ENCODE measurements around the gene PMFBP1. TPM values are rescaled to one million over a fixed set of nuclear protein-coding genes. Genes with fewer than 3 reads are reported as not detected.
A peak's percentile ranks its signal among the peaks of the same experiment; 100 is the strongest.

Gene PMFBP1
- total RNA-seq, 2 donors from 2014 or later = 2.1 to 3.9 TPM

DNA sequence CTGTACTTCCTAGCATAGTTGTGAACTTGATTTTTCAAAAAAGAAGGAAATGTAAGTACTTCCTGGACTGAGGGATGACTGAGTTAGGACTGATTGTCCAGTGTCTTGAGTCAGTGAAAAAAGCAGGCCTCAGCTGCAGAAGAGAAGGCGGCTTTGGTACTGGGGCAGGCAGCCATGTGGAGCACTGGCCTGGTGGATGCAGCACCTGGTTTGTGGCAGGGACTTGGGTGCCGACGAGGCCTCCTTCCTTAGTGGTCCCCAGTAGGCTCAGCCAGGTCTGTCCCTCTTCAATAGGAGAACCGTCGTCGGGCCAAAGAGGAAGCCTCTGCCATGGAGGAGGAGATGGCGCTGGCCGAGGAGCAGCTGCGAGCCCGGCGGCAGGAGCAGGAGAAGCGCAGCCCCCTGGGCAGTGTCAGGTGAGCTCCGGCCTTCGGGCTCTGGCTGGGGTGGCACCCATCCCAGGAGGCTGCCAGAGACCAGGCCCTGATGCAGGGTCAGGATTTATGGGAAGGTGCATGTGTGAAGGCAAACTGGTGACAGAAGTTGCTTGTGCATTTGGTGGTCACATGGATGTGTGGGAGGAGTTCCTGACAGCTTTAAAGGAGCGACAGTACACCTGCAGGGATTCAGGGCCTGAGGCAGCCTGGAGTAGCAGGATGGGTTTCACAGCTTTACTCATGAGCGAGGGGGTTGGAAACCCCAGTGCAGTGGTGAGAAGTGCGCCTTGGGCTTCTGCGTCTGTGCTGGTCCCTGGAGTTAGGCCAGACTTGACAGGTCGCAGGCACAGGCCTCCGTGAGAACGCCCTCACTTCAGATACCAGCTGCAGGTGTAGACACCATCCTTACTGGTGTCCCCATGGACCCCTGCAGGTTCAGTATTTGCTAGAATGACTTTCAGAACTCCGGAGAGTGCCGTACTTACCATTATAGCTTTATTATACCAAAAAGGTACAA, 61.0 kb downstream of the PMFBP1 start:
- Mint-ChIP-seq H3K36me3 (ENCODE audit: low read depth) (peaks cover 75% of the 10 kb centered on the region), H3K27me3 (no peaks in the 10 kb centered on the region), H3K4me3 (no peak overlapping the region), H3K27ac (no peak overlapping the region), H3K4me1 (peaks cover 4% of the 10 kb centered on the region), H3K9me3 (no peaks in the 10 kb centered on the region)
- ATAC-seq (replicated peaks) = no peak

DNA sequence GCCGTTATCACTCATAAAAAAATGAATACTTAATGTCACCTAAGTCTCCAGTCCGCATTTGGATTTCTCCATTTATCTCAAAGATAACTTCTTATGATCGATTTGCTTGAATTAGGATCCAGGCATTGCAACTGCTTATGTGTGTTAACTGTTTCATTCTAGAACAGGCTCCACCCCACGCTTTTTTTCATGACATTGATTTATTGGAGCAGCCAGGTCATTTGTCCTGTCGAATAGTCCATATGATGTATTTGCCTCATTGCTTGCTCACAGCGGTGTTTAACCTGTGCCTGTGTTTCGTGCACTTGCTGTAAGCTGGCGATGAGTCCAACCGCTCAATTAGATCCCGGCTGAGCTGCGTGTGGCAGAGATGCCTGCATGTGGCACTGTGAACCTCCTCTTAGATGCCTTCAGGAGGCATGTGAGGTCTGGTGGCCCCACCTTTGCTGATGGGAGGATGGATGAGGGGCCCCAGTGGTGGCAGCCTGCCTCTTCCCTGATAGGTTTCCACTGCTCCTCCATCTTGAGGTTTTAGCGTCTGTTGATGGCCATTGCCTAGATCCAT, 61.9 kb downstream of the PMFBP1 start:
- H3K4me3 Mint-ChIP-seq = no peak overlapping the region

DNA sequence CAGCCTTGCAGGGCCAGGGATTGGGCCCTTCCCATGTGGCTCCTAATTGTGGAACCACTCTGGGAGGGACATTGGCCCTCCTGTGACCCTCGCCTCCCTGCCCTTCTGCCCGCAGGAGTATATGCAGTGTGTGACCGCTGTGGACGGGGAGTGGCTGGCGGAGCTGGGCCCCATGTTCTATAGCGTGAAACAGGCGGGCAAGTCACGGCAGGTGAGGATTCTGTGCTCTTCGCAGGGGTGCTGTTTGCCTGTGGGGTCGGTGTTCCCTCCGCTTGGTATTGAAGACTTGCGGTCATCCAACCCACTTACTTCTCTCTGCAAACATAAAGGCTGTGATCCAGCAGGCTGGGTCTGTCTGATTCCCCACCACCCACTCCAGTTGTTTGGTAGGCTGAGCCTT, 62.7 kb downstream of the PMFBP1 start:
- no peak for ATAC-seq (replicated peaks)
- H3K27ac Mint-ChIP-seq = no peak overlapping the region
- peaks cover 4% of the 10 kb centered on the region for H3K4me1 Mint-ChIP-seq
- H3K4me3 Mint-ChIP-seq = no peak overlapping the region
- H3K9me3 Mint-ChIP-seq = no peaks in the 10 kb centered on the region
- peaks cover 92% of the 10 kb centered on the region for H3K36me3 Mint-ChIP-seq (ENCODE audit: low read depth)
- H3K27me3 Mint-ChIP-seq = no peaks in the 10 kb centered on the region

More for the DNA sequence above, 61.9 kb downstream of the PMFBP1 start:
- H3K27ac Mint-ChIP-seq = no peak overlapping the region
- H3K9me3 Mint-ChIP-seq = no peaks in the 10 kb centered on the region
- no peak for ATAC-seq (replicated peaks)
- peaks cover 84% of the 10 kb centered on the region for H3K36me3 Mint-ChIP-seq (ENCODE audit: low read depth)
- H3K4me1 Mint-ChIP-seq = peaks cover 4% of the 10 kb centered on the region
- no peaks in the 10 kb centered on the region for H3K27me3 Mint-ChIP-seq

DNA sequence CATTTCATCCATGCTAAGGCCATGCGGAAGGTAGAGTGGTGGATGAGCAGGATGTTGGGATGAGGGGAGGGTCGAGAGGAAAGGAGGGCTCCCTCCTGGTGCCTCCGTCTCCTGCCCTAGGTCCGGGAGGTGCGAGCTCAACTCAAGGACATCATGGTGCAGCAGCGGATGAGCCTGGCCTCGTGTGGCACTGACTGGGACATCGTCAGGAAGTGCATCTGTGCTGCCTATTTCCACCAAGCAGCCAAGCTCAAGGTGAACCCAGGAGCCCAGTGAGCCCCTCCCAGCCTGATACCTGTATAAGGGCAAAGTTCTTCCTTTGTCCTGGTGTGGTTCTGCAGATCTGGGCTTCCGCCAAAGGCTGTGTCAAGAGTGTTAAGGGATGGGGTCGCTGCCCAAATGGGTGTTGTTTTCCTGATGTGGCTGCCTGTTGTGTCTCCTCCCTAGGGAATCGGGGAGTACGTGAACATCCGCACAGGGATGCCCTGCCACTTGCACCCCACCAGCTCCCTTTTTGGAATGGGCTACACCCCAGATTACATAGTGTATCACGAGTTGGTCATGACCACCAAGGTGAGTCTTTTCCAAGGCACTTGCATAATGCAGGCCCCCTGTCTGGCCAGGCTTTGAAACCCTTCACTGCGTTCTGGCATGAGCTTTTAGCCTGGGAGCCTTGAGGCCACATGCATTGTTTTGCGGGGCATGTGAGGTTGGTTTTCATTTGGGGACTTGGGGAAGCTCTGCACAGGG, 63.4 kb downstream of the PMFBP1 start:
- no peak for ATAC-seq (replicated peaks)
- H3K9me3 Mint-ChIP-seq = no peaks in the 10 kb centered on the region
- no peak overlapping the region for H3K4me3 Mint-ChIP-seq
- H3K27ac Mint-ChIP-seq = no peak overlapping the region
- no peaks in the 10 kb centered on the region for H3K27me3 Mint-ChIP-seq
- H3K4me1 Mint-ChIP-seq = peaks cover 4% of the 10 kb centered on the region
- peaks cover 100% of the 10 kb centered on the region for H3K36me3 Mint-ChIP-seq (ENCODE audit: low read depth)

- no peak for ATAC-seq (replicated peaks)
- H3K36me3 Mint-ChIP-seq (ENCODE audit: low read depth) = peaks cover 100% of the 10 kb centered on the region
- peaks cover 4% of the 10 kb centered on the region for H3K4me1 Mint-ChIP-seq
- no peaks in the 10 kb centered on the region for H3K27me3 Mint-ChIP-seq
- no peak overlapping the region for H3K27ac Mint-ChIP-seq
- no peaks in the 10 kb centered on the region for H3K9me3 Mint-ChIP-seq
- H3K4me3 Mint-ChIP-seq = no peak overlapping the region
These were observed 64.6 kb downstream of the PMFBP1 start for GRCh38 chr16:72107371-72107770.

GRCh38 chr16:72105978-72106377, 66.0 kb downstream of the PMFBP1 start:
- Mint-ChIP-seq H3K9me3 (no peaks in the 10 kb centered on the region), H3K27me3 (no peaks in the 10 kb centered on the region), H3K27ac (no peak overlapping the region), H3K36me3 (ENCODE audit: low read depth) (peaks cover 100% of the 10 kb centered on the region), H3K4me3 (no peak overlapping the region), H3K4me1 (peaks cover 4% of the 10 kb centered on the region)
- ATAC-seq (replicated peaks) = no peak

- no peak overlapping the region for H3K27ac Mint-ChIP-seq
- H3K27me3 Mint-ChIP-seq = no peaks in the 10 kb centered on the region
- no peak overlapping the region for H3K4me3 Mint-ChIP-seq
- ATAC-seq (replicated peaks) = no peak
- H3K4me1 Mint-ChIP-seq = peaks cover 4% of the 10 kb centered on the region
- H3K9me3 Mint-ChIP-seq = no peaks in the 10 kb centered on the region
- peaks cover 100% of the 10 kb centered on the region for H3K36me3 Mint-ChIP-seq (ENCODE audit: low read depth)
These were observed 67.0 kb downstream of the PMFBP1 start for GRCh38 chr16:72104905-72105304.

- Mint-ChIP-seq H3K4me3 (no peak overlapping the region), H3K27ac (no peak overlapping the region), H3K4me1 (peaks cover 6% of the 10 kb centered on the region), H3K36me3 (ENCODE audit: low read depth) (peaks cover 100% of the 10 kb centered on the region), H3K9me3 (no peaks in the 10 kb centered on the region), H3K27me3 (no peaks in the 10 kb centered on the region)
- no peak for ATAC-seq (replicated peaks)
These were observed 70.8 kb downstream of the PMFBP1 start for GRCh38 chr16:72101195-72101594.

DNA sequence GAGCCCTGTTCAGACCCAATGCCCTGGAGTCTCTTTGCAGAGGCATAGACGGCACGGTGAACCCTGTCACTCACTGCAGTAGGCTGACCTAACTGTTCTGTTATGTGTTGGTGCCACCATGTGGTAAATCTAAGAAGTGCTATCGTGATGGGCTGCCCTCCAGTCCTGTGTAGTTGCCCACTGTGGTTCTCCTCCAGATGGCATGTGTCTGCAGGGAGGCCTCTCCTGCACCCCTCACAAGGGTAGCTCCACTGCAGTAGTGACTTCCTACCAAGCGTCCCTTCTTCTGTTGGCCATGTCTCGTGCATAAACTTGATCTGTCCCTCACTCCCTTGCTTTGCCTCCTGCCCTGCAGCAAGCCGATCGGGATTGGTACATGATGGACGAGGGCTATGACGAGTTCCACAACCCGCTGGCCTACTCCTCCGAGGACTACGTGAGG, 72.6 kb downstream of the PMFBP1 start:
- Mint-ChIP-seq H3K9me3 (no peaks in the 10 kb centered on the region), H3K36me3 (ENCODE audit: low read depth) (peaks cover 96% of the 10 kb centered on the region), H3K4me1 (peaks cover 21% of the 10 kb centered on the region), H3K4me3 (no peak overlapping the region), H3K27me3 (no peaks in the 10 kb centered on the region), H3K27ac (no peak overlapping the region)
- ATAC-seq (replicated peaks) = peak; percentile 78

GRCh38 chr16:72098936-72099335, 73.0 kb downstream of the PMFBP1 start:
- H3K9me3 Mint-ChIP-seq = no peaks in the 10 kb centered on the region
- H3K4me3 Mint-ChIP-seq = no peak overlapping the region
- no peak overlapping the region for H3K27ac Mint-ChIP-seq
- H3K4me1 Mint-ChIP-seq = peaks cover 21% of the 10 kb centered on the region
- H3K27me3 Mint-ChIP-seq = no peaks in the 10 kb centered on the region
- ATAC-seq (replicated peaks) = no peak
- H3K36me3 Mint-ChIP-seq (ENCODE audit: low read depth) = peaks cover 96% of the 10 kb centered on the region

DNA sequence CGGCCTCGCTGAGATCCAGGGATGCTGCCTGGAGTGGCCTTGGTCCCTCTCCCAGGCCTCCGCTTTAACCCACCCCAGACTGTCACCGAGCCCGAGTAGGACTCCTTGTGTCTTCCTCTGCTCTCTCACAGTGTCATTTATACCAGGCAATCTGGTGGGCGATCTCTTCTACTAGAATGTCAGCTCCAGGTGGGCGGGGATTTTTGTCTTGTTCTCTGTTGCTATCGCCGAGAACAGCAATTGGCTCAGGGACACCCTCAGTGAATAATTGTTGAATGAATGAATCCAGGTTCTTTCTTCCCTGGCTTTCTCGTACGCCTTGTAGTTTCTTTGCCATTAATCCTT, 77.7 kb downstream of the PMFBP1 start:
- Mint-ChIP-seq H3K4me3 (peak overlapping the region; percentile 99), H3K27me3 (no peaks in the 10 kb centered on the region), H3K36me3 (ENCODE audit: low read depth) (peaks cover 85% of the 10 kb centered on the region), H3K9me3 (no peaks in the 10 kb centered on the region), H3K4me1 (peaks cover 35% of the 10 kb centered on the region), H3K27ac (peak overlapping the region; percentile 98)
- ATAC-seq (replicated peaks) = no peak

DNA sequence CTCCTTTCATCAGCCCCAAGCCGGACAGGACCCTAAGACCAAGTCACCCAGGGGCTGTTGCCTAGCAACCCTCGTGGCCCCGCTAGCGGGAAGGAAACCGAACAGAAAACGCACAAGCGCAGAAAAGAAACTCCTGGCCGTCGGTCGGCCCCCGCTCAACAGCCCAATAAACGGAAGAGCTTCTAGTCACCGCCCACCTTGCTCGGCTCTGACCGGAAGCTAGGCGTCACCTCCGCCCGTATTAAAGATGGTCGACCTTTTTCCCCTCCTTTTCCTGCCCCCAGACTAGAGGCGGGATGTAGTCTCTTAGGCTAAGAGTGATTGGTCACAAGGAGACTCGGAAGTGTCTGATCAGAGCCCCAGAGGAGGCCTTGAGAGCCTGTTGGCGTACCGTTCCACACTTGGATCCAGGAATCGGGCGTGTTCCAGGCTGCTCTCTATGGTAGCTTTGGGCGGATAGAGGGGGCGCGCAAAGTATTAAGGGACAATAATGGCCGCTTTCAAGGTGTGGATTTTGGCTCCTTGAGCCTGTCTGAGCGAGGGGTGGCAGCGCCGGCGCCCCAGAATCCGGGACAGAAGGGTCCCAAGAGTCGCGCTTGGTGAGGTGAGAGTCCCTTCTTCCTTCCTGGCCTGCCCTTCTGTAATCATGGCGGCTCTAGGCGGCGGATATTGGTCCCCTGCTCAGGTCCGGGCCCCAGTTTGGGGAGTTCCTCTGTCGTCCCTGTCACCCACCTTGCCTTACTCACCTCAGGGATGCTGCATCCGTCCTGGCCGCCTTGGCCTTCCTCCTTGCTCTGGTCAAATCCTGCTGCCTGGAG, 78.3 kb downstream of the PMFBP1 start, which contains the start of the genes DHX38 and TXNL4B:
DHX38 (plus strand) TSS at position 400 of the 818 bp plus-strand sequence. CDS start 2,311 bp downstream, outside the sequence.
TXNL4B (minus strand) TSS at position 173 of the 818 bp plus-strand sequence. CDS start 2,871 bp downstream, outside the sequence.
- no peaks in the 10 kb centered on the region for H3K9me3 Mint-ChIP-seq

DNA sequence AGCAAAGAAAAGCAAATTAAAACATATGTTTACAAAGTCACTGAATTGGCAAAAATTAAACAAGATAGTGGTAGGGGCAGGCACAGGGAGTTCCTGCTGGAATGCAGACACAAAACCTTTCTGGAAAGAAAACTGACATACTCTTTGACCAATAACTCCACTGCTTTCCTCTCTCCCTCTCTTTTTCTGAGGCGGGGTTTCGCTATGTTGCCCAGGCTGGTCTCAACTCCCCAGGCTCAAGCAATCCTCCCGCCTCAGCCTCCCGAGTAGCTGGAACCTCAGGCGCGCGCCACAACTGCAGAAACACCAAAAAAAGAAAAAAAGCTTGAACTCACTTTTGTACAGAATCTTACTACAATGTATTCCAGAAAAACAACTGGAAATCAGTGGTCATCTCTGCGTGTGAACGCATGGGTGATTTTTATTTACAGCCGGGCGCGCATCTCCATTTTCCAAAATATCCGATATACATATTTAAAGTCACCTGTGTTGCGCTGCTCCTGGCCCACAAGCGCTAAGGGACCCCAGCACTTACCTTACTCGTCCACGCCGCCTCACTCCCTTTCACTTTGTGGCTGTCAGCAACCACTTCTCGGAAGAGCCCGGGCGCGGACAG, 79.0 kb downstream of the PMFBP1 start:
- H3K4me3 Mint-ChIP-seq = peak overlapping the region; percentile 99
- no peaks in the 10 kb centered on the region for H3K9me3 Mint-ChIP-seq
- H3K36me3 Mint-ChIP-seq (ENCODE audit: low read depth) = peaks cover 85% of the 10 kb centered on the region
- no peaks in the 10 kb centered on the region for H3K27me3 Mint-ChIP-seq
- peaks cover 35% of the 10 kb centered on the region for H3K4me1 Mint-ChIP-seq
- H3K27ac Mint-ChIP-seq = peak overlapping the region; percentile 98
- peak; percentile 38 for ATAC-seq (replicated peaks)

More for the DNA sequence above, 78.3 kb downstream of the PMFBP1 start, which contains the start of the genes DHX38 and TXNL4B:
- Mint-ChIP-seq H3K27ac (peak within 1 kb of the TSS; percentile 98), H3K4me3 (peak within 1 kb of the TSS; percentile 99), H3K4me1 (peaks cover 35% of the 10 kb centered on the region), H3K27me3 (no peaks in the 10 kb centered on the region), H3K36me3 (ENCODE audit: low read depth) (peaks cover 85% of the 10 kb centered on the region)
- peak; percentile 98 for ATAC-seq (replicated peaks)

Measured in activated T-helper 17 cell treated with anti-CD3 and anti-CD28 coated beads, Interleukin-2, amount 50 U/mL, for 72 hours (primary cell).